Nephron (organoid): ENCODE data around the gene ATP13A2.

Experiments used
- H3K27ac Mint-ChIP-seq, 3 experiments: 2 replicates each; pipeline ENCODE4 v1.8.0; 2020; ENCODE audit warnings: mixed read lengths in 3 of 3, mild to moderate bottlenecking in 2 of 3, moderate library complexity in 1 of 3
- H3K27me3 Mint-ChIP-seq: 2 replicates; pipeline ENCODE4 v1.8.0; 2021; ENCODE audit warnings: low read depth, mild to moderate bottlenecking, moderate library complexity, mixed read lengths
- H3K36me3 Mint-ChIP-seq: 2 replicates; pipeline ENCODE4 v1.8.0; 2020; ENCODE audit warnings: low read depth, mixed read lengths
- H3K4me1 Mint-ChIP-seq: 2 replicates; pipeline ENCODE4 v1.8.0; 2020; ENCODE audit warnings: mixed read lengths
- H3K4me3 Mint-ChIP-seq, 3 experiments: 2 replicates each; pipeline ENCODE4 v1.8.0; 2020; ENCODE audit warnings: mild to moderate bottlenecking in 3 of 3, mixed read lengths in 3 of 3, moderate library complexity in 2 of 3
- H3K9me3 Mint-ChIP-seq: 2 replicates; pipeline ENCODE4 v1.8.0; 2020; ENCODE audit warnings: mixed read lengths
- CTCF ChIP-seq, 3 experiments: fragments of 200-600 bp; sonication (generic); IDR thresholded peaks; one replicate each; pipeline ENCODE4 v1.5.0; 2021; ENCODE audit warnings: antibody characterized with exemption in 3 of 3; ENCODE audit not compliant: unreplicated experiment in 3 of 3

The ATP13A2 gene

GRCh38 chr1:16975838-16976237 is 35.9 kb downstream of the ATP13A2 start:
- H3K27me3 Mint-ChIP-seq = peaks cover 2% of the 10 kb centered on the region
- no peaks in the 10 kb centered on the region for H3K9me3 Mint-ChIP-seq
- H3K4me3 Mint-ChIP-seq = peak overlapping the region; percentile 10 to 76 (median 27)
- peaks cover 25% of the 10 kb centered on the region for H3K36me3 Mint-ChIP-seq
- no peak for TF ChIP-seq CTCF (IDR thresholded peaks at IDR 0.05; ENCODE audit: unreplicated experiment in 3 of 3)
- peaks cover 39% of the 10 kb centered on the region for H3K4me1 Mint-ChIP-seq
- H3K27ac Mint-ChIP-seq = peak overlapping the region; percentile 36 to 80 (median 68)

- peak overlapping the region; percentile 50 to 80 (median 52) for H3K27ac Mint-ChIP-seq
- no peaks in the 10 kb centered on the region for H3K9me3 Mint-ChIP-seq
- H3K4me1 Mint-ChIP-seq = peaks cover 40% of the 10 kb centered on the region
- TF ChIP-seq CTCF (IDR thresholded peaks at IDR 0.05; ENCODE audit: unreplicated experiment in 3 of 3) = no peak
- H3K4me3 Mint-ChIP-seq = no peak overlapping the region
- H3K27me3 Mint-ChIP-seq = no peaks in the 10 kb centered on the region
- peaks cover 25% of the 10 kb centered on the region for H3K36me3 Mint-ChIP-seq
These were observed 36.5 kb downstream of the ATP13A2 start for GRCh38 chr1:16975211-16975610.

- TF ChIP-seq CTCF (IDR thresholded peaks at IDR 0.05; ENCODE audit: unreplicated experiment in 3 of 3) = no peak
- Mint-ChIP-seq H3K27ac (peak overlapping the region in 2 of 3 experiments; percentile 57 to 72), H3K4me3 (no peak overlapping the region), H3K36me3 (peaks cover 25% of the 10 kb centered on the region), H3K9me3 (no peaks in the 10 kb centered on the region), H3K27me3 (no peaks in the 10 kb centered on the region), H3K4me1 (peaks cover 48% of the 10 kb centered on the region)
These were observed 38.5 kb downstream of the ATP13A2 start for GRCh38 chr1:16973215-16973614.

GRCh38 chr1:16972189-16972895 is 39.4 kb downstream of the ATP13A2 start:
- H3K27ac Mint-ChIP-seq = peak overlapping the region; percentile 57 to 77 (median 72)
- no peaks in the 10 kb centered on the region for H3K27me3 Mint-ChIP-seq
- peaks cover 41% of the 10 kb centered on the region for H3K4me1 Mint-ChIP-seq
- no peak overlapping the region for H3K4me3 Mint-ChIP-seq
- no peaks in the 10 kb centered on the region for H3K9me3 Mint-ChIP-seq
- H3K36me3 Mint-ChIP-seq = peaks cover 21% of the 10 kb centered on the region
- no peak for TF ChIP-seq CTCF (IDR thresholded peaks at IDR 0.05; ENCODE audit: unreplicated experiment in 3 of 3)

- no peak for TF ChIP-seq CTCF (IDR thresholded peaks at IDR 0.05; ENCODE audit: unreplicated experiment in 3 of 3)
- no peaks in the 10 kb centered on the region for H3K9me3 Mint-ChIP-seq
- H3K4me3 Mint-ChIP-seq = no peak overlapping the region
- peak overlapping the region; percentile 49 to 77 (median 72) for H3K27ac Mint-ChIP-seq
- no peaks in the 10 kb centered on the region for H3K27me3 Mint-ChIP-seq
- peaks cover 42% of the 10 kb centered on the region for H3K4me1 Mint-ChIP-seq
- H3K36me3 Mint-ChIP-seq = peaks cover 28% of the 10 kb centered on the region
These were observed 40.2 kb downstream of the ATP13A2 start for GRCh38 chr1:16971341-16972188.
